Activated T-helper 17 cell treated with anti-CD3 and anti-CD28 coated beads, Interleukin-2, amount 50 U/mL, for 72 hours (primary cell): ENCODE data around the gene AUNIP. TPM values are rescaled to one million over a fixed set of nuclear protein-coding genes. Genes with fewer than 3 reads are reported as not detected.

Experiments used
- ATAC-seq: fragments of 150-1000 bp; cut with Tn5 transposase; replicated peaks from 2 replicates; pipeline ENCODE4 v1.10.0; 2021; ENCODE audit warnings: mild to moderate bottlenecking, moderate library complexity
- H3K27ac Mint-ChIP-seq: one replicate; pipeline ENCODE4 v1.8.0; 2022; ENCODE audit warnings: mixed read lengths
- H3K27me3 Mint-ChIP-seq: one replicate; pipeline ENCODE4 v1.8.0; 2022; ENCODE audit warnings: mixed read lengths
- H3K36me3 Mint-ChIP-seq: one replicate; pipeline ENCODE4 v1.8.0; 2022; ENCODE audit warnings: low read depth, mild to moderate bottlenecking, mixed read lengths
- H3K4me1 Mint-ChIP-seq: one replicate; pipeline ENCODE4 v1.8.0; 2022; ENCODE audit warnings: mixed read lengths
- H3K4me3 Mint-ChIP-seq: one replicate; pipeline ENCODE4 v1.8.0; 2022; ENCODE audit warnings: mild to moderate bottlenecking, mixed read lengths
- H3K9me3 Mint-ChIP-seq: one replicate; pipeline ENCODE4 v1.8.0; 2022; ENCODE audit warnings: mixed read lengths
- total RNA-seq, 2 donors: library from RNA; stranded (reverse); gene quantifications; one replicate each; pipeline ENCODE4 v1.2.3, GENCODE V29; 2022

Gene AUNIP
- total RNA-seq, 2 donors from 2014 or later = 3.7 to 7.2 TPM

DNA sequence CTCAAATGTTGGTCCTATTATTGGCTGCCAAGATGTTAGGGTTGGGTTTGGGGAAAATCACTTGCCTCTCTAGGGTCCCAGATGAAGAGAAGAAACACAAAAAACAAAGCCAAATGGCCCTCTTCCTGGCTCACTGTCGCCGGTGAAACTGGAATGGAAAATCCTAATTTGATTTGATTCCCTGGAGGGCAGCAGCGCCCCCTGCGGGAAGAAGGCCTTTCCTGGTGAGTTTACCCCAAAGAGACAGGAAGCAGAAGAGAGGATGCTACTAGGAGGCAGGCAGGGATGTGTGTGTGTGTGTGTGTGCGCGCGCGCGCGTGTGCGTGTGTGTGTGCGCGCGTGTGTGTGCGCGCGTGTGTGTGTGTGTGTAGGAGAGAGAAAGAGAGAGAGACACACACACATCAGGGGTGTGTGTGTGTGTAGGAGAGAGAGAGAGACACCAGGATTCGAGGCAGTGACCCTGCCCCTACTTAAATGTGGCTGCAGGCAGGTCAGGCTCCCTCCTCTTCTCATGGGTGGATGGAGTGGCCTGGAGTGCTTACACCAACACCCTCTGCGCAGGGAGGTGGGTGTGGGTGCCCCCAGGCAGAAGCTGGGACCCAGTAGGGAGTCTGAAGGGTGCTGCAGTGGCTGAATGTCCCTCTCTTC is 62.3 kb downstream of the AUNIP start:
- peak; percentile 59 for ATAC-seq
- Mint-ChIP-seq H3K4me1 (peaks cover 11% of the 10 kb centered on the region), H3K27ac (peak overlapping the region; percentile 47), H3K36me3 (no peaks in the 10 kb centered on the region), H3K4me3 (peak overlapping the region; percentile 61), H3K27me3 (no peaks in the 10 kb centered on the region), H3K9me3 (no peaks in the 10 kb centered on the region)

DNA sequence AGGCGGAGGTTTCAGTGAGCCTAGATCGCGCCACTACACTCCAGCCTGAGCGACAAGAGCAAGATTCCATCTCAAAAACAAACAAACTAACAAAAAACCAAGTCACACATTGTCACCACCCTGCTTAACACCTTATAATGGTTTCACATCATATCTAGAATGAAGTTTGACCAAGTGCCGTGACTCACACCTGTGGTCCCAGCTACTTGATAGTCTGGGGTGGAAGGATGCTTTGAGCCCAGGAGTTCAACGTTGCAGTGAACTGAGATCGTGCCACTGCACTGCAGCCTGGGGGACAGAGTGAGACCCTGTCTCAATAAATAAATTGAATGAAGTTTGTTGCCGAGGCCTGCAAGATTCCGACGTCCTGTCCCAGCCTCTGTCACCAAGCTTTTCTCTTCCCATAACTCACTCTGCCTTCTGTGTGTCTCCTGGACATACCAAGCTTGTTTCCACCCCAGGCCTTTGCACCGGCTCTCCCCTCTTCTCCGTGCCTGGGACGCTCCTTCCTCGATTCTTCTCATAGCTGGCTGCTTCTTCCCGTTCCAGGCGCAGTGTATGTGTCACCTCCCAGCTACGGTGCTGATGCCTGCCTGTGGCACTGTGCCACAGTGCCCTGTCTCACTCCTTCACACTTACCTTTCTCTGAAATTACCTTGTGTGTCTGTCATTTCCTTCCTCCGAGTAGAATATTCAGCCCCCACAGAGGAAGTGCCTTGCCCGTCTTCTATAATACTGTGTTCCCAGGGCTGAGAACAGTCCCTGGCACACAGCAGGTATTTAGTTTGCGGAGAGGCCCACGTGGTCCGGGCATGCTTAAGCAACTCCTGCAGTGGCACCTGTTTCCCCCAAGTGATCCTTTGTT is 63.1 kb downstream of the AUNIP start:
- Mint-ChIP-seq H3K27me3 (no peaks in the 10 kb centered on the region), H3K9me3 (no peaks in the 10 kb centered on the region), H3K27ac (peak overlapping the region; percentile 47), H3K4me1 (peaks cover 11% of the 10 kb centered on the region), H3K36me3 (no peaks in the 10 kb centered on the region), H3K4me3 (peak overlapping the region; percentile 61)
- peak; percentile 76 for ATAC-seq

DNA sequence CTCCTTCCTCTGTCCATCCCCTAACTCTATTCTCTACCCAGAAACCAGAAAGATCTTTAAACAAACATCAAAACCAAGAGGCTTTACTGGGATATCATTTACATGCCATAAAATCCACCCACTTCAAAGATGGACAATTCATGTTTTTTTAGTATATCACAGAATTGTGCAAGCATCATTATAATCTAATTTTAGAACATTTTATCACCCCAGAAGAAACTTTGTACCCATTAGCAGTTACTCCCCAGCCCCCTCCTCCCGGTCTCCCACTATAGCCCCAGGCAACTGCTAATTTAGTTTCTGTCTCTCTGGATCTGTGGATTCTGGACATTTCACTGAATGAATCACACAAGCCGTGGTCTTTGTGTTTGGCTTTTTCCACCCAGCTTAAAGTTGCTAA is 64.0 kb downstream of the AUNIP start:
- Mint-ChIP-seq H3K27me3 (no peaks in the 10 kb centered on the region), H3K4me1 (peaks cover 11% of the 10 kb centered on the region), H3K36me3 (no peaks in the 10 kb centered on the region), H3K27ac (no peak overlapping the region), H3K4me3 (no peak overlapping the region), H3K9me3 (no peaks in the 10 kb centered on the region)
- ATAC-seq = no peak

DNA sequence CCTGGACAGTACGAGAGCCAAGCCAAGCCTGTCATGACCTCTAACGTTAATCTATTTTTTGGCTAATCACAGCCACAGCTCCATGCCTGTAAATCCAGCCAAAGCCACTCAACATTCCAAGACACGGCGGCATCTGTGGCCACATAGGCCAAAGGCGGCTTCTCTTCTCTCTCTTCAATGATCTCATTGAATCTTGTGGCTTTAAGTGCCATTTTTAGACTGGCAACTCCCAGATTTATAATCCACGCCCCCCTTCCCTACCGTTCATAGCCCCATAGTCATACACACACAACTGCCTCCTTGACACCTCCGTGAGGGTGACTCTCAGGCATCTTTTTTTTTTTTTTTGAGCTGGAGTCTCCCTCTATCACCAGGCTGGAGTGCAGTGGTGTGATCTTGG is 64.9 kb downstream of the AUNIP start:
- Mint-ChIP-seq H3K27me3 (no peaks in the 10 kb centered on the region), H3K4me3 (no peak overlapping the region), H3K27ac (no peak overlapping the region), H3K4me1 (peaks cover 11% of the 10 kb centered on the region), H3K36me3 (no peaks in the 10 kb centered on the region), H3K9me3 (no peaks in the 10 kb centered on the region)
- ATAC-seq = no peak

DNA sequence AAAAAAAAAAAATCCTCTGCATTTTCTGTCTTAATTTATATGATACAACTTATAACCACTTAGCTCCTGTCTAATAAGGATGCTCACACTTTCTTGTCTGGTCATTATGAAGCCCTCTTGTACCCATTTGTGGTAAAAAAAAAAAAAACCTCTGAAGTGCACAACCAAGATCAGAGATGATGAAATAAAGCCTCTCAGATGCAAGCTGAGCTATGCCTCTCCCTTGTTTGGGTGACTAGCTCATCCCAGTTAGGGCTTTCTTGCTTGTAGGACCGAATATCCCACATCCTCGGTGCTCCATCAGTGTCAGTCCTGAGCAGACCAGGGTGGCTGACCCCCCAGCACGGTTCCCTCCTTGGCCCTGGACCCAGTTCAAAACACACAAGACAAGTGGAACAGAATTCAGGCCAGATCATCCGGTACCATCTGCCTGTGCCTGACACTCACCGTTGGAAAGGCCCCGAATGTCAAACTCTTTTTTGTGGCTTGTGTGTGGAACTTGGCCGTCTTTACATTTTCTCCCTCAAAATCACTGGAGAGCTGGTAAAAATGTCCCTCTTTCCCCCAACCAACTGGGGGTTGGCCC is 65.6 kb downstream of the AUNIP start:
- H3K27me3 Mint-ChIP-seq = no peaks in the 10 kb centered on the region
- H3K4me1 Mint-ChIP-seq = peaks cover 11% of the 10 kb centered on the region
- H3K36me3 Mint-ChIP-seq = no peaks in the 10 kb centered on the region
- no peaks in the 10 kb centered on the region for H3K9me3 Mint-ChIP-seq
- H3K27ac Mint-ChIP-seq = no peak overlapping the region
- ATAC-seq = no peak
- no peak overlapping the region for H3K4me3 Mint-ChIP-seq

DNA sequence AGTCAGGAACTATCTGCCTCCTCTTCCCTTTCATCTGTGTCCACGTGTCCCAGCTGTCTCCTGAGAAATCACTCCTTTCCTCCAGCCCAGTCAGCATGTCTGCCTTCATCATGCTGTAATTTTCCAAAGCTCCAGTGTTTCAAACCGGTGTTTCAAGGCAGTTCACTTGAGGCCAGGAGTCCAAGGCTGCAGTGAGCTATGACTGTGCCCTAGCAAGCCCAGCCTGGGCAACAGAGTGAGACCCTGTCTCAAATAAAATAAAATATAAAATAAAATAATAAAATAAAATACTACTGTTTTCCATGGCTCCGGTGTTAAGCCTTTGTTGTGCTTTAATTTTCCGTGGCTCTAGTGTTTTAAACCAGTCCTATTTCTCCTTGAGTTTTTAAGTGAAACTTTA is 67.1 kb downstream of the AUNIP start:
- ATAC-seq = no peak
- Mint-ChIP-seq H3K27ac (peak overlapping the region; percentile 3), H3K36me3 (no peaks in the 10 kb centered on the region), H3K4me3 (no peak overlapping the region), H3K9me3 (no peaks in the 10 kb centered on the region), H3K4me1 (peaks cover 11% of the 10 kb centered on the region), H3K27me3 (no peaks in the 10 kb centered on the region)

DNA sequence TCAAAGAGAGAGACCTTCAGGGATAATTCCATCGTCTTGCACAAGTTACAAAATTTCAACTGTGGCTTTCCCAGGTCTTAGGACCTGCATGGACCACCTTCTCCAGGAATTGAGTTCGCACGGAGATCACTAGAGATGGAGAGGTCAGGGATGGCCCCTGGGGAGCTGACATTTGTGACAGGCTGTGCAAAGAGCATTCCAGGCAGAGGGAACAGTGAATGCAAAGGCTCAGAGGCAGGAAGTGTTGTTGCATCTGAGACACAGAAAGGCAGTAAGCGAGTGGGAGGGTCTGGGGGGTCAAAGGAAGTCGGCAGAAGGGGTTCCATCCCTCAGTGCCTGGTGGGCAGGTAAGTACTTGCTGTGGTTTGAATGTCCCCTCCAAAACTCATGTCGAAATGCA is 68.8 kb downstream of the AUNIP start:
- Mint-ChIP-seq H3K4me3 (no peak overlapping the region), H3K4me1 (no peaks in the 10 kb centered on the region), H3K27ac (peak overlapping the region; percentile 32), H3K9me3 (no peaks in the 10 kb centered on the region), H3K36me3 (no peaks in the 10 kb centered on the region), H3K27me3 (no peaks in the 10 kb centered on the region)
- ATAC-seq = no peak

DNA sequence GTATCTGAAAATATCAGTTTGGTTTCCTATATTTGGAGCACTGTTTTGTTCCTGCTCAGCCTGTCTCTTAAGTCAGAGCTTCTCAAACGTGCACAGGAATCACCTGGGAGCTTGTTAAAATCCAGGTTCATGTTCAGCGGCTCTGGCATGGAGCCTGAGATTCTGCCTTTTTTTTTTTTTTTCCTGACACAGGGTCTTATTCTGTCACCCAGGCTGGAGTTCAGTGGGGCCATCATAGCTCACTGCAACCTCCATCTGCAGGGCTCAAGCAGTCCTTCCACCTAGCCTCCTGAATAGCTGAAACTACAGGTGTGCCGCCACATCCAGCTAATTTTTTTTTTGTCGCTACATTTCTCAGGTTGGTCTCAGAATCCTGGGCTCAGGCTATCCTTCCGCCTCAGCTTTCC is 71.5 kb downstream of the AUNIP start:
- no peaks in the 10 kb centered on the region for H3K4me1 Mint-ChIP-seq
- no peaks in the 10 kb centered on the region for H3K9me3 Mint-ChIP-seq
- no peak overlapping the region for H3K4me3 Mint-ChIP-seq
- no peaks in the 10 kb centered on the region for H3K36me3 Mint-ChIP-seq
- no peaks in the 10 kb centered on the region for H3K27me3 Mint-ChIP-seq
- no peak for ATAC-seq
- no peak overlapping the region for H3K27ac Mint-ChIP-seq

DNA sequence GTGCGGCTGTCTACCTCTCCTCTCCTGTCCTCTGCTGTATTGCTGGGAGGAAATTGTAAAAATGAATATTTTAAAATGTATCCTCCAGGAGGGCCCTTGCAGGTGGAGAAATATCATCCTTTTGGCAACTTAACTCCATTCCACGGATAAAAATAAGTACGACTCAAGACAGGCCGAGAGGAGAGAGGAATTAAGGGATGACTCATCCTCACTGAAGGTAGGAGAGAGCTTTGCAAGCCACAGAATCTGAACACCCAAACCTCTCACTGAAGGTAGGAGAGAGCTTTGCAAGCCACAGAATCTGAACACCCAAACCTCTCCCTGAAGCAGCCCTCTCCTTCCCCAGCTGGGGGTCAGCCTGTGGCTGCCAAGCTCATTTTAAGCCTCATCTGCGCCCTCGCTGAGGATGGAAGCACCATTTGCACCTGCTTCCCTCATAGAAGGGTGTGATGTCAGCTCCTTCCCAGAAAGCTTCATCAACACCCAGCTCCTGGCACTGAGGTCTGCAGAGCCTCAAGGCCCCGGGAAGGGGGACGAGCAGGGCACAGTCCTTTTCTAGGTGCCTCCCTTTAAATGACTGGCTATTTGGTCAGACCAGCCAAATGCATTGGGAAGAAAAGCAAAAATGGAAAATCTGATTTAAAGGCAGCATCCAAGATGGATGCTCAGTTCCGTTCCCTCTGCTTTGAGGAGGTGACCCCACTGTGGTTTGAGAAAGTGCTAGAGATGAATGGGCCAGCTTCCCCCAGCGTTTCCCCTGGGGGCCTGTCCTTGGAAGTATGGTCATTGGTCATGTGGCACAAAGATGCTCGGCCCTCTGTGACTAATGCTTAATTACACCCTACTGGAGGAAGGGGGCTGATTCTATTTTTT is 72.1 kb downstream of the AUNIP start:
- no peaks in the 10 kb centered on the region for H3K9me3 Mint-ChIP-seq
- H3K36me3 Mint-ChIP-seq = no peaks in the 10 kb centered on the region
- no peaks in the 10 kb centered on the region for H3K27me3 Mint-ChIP-seq
- no peaks in the 10 kb centered on the region for H3K4me1 Mint-ChIP-seq
- ATAC-seq = no peak
- no peak overlapping the region for H3K27ac Mint-ChIP-seq
- H3K4me3 Mint-ChIP-seq = no peak overlapping the region

DNA sequence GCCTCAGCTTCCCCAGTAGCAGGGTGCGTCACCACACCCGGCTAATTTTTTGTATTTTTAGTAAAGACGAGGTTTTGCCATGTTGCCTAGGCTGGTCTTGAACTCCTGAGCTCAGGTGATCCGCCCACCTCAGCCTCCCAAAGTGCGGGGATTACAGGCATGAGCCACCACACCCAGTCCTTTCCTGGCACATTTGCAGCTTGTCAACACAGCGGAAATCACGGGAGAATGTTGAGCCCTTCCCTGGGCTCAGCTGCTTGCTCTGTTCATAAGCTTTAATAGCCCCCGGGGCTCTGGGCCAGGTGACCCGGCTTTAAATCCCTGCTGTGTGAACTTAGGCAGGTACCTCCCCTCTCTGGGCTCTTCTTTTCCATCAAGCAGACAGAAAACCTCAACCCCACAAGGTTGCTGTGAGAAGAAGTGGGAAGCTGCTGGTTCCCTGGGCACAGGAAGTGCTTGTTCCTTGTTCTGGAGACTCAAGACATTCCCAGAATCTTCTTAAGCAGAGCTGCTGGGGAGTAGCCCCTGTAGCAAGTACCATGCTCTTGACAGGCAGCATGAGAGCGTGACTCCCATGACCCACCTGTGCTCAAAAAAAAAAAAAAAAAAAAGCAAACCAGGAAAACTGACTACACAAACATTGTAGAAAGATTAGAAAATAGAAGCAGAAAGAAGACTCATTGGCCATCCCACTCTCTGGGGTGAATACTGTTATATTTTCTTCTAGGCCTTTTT is 73.8 kb downstream of the AUNIP start:
- H3K9me3 Mint-ChIP-seq = no peaks in the 10 kb centered on the region
- no peak for ATAC-seq
- H3K4me1 Mint-ChIP-seq = no peaks in the 10 kb centered on the region
- H3K4me3 Mint-ChIP-seq = no peak overlapping the region
- no peaks in the 10 kb centered on the region for H3K36me3 Mint-ChIP-seq
- no peaks in the 10 kb centered on the region for H3K27me3 Mint-ChIP-seq
- no peak overlapping the region for H3K27ac Mint-ChIP-seq

DNA sequence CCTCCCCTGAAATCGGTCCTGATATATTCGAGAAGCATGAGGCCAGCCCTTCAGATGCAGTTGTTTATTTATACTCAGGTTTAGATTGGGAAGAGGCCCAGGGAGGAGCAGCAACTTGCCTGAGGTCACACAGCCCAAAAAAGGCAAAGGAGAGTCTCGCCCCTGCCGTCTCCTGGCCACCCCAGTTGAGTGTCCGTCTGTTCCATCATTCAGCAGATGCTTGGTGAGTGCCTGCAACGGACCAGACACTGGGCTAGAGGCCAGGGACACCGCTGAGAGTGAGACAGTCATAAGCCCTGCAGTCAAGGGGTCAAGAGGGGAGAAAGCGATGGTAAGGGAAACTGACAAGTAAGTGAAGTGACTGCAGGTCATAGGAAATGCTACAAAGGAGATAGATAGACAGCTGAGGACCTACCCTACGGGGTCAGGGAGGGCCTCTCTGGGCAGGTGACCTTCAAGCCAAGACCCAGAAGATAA is 74.6 kb downstream of the AUNIP start:
- H3K9me3 Mint-ChIP-seq = no peaks in the 10 kb centered on the region
- no peak overlapping the region for H3K27ac Mint-ChIP-seq
- no peaks in the 10 kb centered on the region for H3K36me3 Mint-ChIP-seq
- no peaks in the 10 kb centered on the region for H3K4me1 Mint-ChIP-seq
- no peak for ATAC-seq
- no peaks in the 10 kb centered on the region for H3K27me3 Mint-ChIP-seq
- no peak overlapping the region for H3K4me3 Mint-ChIP-seq
